Left renal pelvis (tissue), 4 donors: ENCODE results near the gene RGS17. TPM values are rescaled to one million over a fixed set of nuclear protein-coding genes. Genes with fewer than 3 reads are reported as not detected.

Experiments
- DNase-seq, 4 donors: peaks; one replicate each; pipeline ENCODE4 v3.0.0-alpha.2; 2013; ENCODE audit warnings: low read depth in 4 of 4, low spot score in 3 of 4
- polyA plus RNA-seq, 4 donors: library from polyadenylated mRNA; unstranded; fragments of 120-200 nt; gene quantifications; one replicate each; pipeline ENCODE4 v1.2.1, GENCODE V29; 2013; ENCODE audit not compliant: insufficient read length in 4 of 4

Gene RGS17
- polyA plus RNA-seq, 4 donors: 2.3 to 4.1 (median 3.2) TPM

DNA sequence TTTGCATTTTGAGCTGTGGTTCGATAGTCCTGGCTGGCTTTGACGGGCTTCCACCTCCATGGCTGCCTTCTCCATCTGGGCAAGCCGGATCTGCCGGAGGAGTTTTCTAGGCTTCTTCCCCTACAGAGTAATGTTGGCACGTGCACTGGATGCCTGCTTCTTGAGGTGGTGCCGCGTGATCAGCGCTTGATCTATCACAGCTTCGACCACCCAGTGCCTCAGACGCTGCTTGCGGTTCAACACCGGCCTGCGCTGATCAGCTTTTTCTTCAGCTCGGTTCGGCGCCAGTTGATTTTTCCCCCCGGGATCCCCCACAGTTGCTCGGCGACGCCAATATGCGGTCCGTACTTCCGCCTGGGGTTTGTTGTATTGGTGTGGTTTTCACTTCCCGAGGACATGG lies 171.7 kb downstream of the RGS17 start:
- DNase-seq: no peak

DNA sequence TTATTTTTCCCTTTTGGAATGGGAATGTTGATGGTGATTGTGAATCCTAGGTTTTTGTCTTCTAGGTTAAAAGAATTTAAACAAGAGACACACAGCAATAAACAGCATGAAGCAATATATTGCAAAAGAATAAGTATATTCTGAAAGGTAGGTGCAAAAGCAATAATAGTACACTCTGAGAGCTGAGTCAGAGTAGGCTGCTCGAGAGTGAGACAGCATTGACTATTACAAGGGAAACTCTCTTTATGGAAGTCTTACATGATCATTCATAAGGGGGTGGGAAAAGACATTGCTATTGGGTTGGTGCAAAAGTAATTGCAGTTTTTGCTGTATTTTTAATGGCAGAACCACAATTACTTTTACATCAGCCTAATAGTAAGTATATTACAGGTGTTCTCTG lies 173.3 kb downstream of the RGS17 start:
- DNase-seq: no peak

Other genes with a start within 250 kb of the RGS17 start
- 10 to 100 TPM; 27.4 to 42.5 (median 31.5) TPM for gene FBXO5, start 148.2 kb downstream of the RGS17 start, polyA plus RNA-seq
- 10 to 100 TPM; 15.7 to 35.0 (median 27.6) TPM for gene MTRF1L, start 128.6 kb downstream of the RGS17 start, polyA plus RNA-seq